Measurements from ENCODE around the gene FOXL1.

The FOXL1 gene

GRCh38 chr16:86598607-86599565 lies 20.5 kb downstream of the FOXL1 start:
- no peak overlapping the region for H3K56ac ChIP-seq (ENCODE audit: low read length)
- no peaks in the 10 kb centered on the region for H3K36me3 ChIP-seq (ENCODE audit: control insufficient read depth, insufficient read depth, low read length)
- H3K79me1 ChIP-seq (ENCODE audit: low read length): no peaks in the 10 kb centered on the region
- H2BK120ac ChIP-seq (ENCODE audit: low read depth, low read length): no peak overlapping the region
- no peaks in the 10 kb centered on the region for H3K79me2 ChIP-seq (ENCODE audit: control insufficient read depth, insufficient read depth, low read length)
- H3K18ac ChIP-seq (ENCODE audit: low read length): no peak overlapping the region
- H3K9ac ChIP-seq (ENCODE audit: low read length): no peak overlapping the region
- no CpG with 5 or more reads among the region's 22 CpGs for WGBS (ENCODE audit: extremely low coverage, insufficient coverage, low lambda C conversion rate)
- H3K23ac ChIP-seq (ENCODE audit: low read length): no peak overlapping the region
- no peaks in the 10 kb centered on the region for H3K4me1 ChIP-seq (ENCODE audit: control insufficient read depth, low read depth, low read length)
- DNase-seq: no peak
- no peak overlapping the region for H2BK5ac ChIP-seq (ENCODE audit: low read length)
- H3K4me3 ChIP-seq (ENCODE audit: low read length): no peak overlapping the region
- H3K4me2 ChIP-seq (ENCODE audit: low read length): no peak overlapping the region
- no peak overlapping the region for H2AK5ac ChIP-seq (ENCODE audit: low read length)
- no peak overlapping the region for H4K8ac ChIP-seq (ENCODE audit: low read depth, low read length)
- H3K4ac ChIP-seq (ENCODE audit: low read depth, low read length): no peak overlapping the region
- no peak overlapping the region for H4K5ac ChIP-seq (ENCODE audit: low read length)
- H3K27ac ChIP-seq (ENCODE audit: low read depth, low read length): no peak overlapping the region
- H2BK15ac ChIP-seq (replicated peaks; ENCODE audit: low read depth): no peak overlapping the region
- H3K27me3 ChIP-seq (ENCODE audit: insufficient read depth, low read length, poor library complexity): no peaks in the 10 kb centered on the region

DNA sequence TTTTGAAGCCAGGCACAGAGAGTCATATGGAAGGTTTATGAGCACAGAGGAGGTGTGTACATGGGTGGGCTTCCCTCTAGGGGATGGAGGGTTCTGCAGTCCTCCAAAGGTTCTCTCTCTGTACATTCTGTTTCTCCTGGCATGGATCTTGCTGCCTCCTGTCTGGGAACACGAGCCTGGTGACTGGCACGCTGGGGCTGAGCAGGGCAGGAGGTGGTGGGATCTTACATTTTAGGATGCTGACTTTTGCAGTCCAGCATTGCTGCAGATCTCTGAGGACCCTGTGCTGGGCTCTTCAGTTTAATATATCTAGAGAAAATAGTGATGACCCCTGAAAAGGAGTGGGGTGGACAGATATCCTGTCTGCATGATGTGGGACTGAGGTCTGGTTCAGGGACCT lies 23.0 kb downstream of the FOXL1 start:
- H3K23ac ChIP-seq (ENCODE audit: low read length): no peak overlapping the region
- no peak overlapping the region for H3K9ac ChIP-seq (ENCODE audit: low read length)
- H3K4me2 ChIP-seq (ENCODE audit: low read length): no peak overlapping the region
- H3K4ac ChIP-seq (ENCODE audit: low read depth, low read length): no peak overlapping the region
- H3K27ac ChIP-seq (ENCODE audit: low read depth, low read length): no peak overlapping the region
- no peak overlapping the region for H3K56ac ChIP-seq (ENCODE audit: low read length)
- DNase-seq: no peak
- no peaks in the 10 kb centered on the region for H3K4me1 ChIP-seq (ENCODE audit: control insufficient read depth, low read depth, low read length)
- H4K8ac ChIP-seq (ENCODE audit: low read depth, low read length): no peak overlapping the region
- H3K27me3 ChIP-seq (ENCODE audit: insufficient read depth, low read length, poor library complexity): no peaks in the 10 kb centered on the region
- no peaks in the 10 kb centered on the region for H3K79me2 ChIP-seq (ENCODE audit: control insufficient read depth, insufficient read depth, low read length)
- no peaks in the 10 kb centered on the region for H3K79me1 ChIP-seq (ENCODE audit: low read length)
- H3K4me3 ChIP-seq (ENCODE audit: low read length): no peak overlapping the region
- no peak overlapping the region for H2BK5ac ChIP-seq (ENCODE audit: low read length)
- WGBS (ENCODE audit: extremely low coverage, insufficient coverage, low lambda C conversion rate): no CpG with 5 or more reads among the region's 2 CpGs
- H3K18ac ChIP-seq (ENCODE audit: low read length): no peak overlapping the region
- no peak overlapping the region for H2BK120ac ChIP-seq (ENCODE audit: low read depth, low read length)
- H4K5ac ChIP-seq (ENCODE audit: low read length): no peak overlapping the region
- no peak overlapping the region for H2AK5ac ChIP-seq (ENCODE audit: low read length)
- H2BK15ac ChIP-seq (replicated peaks; ENCODE audit: low read depth): no peak overlapping the region
- no peaks in the 10 kb centered on the region for H3K36me3 ChIP-seq (ENCODE audit: control insufficient read depth, insufficient read depth, low read length)

GRCh38 chr16:86602521-86602920 lies 24.2 kb downstream of the FOXL1 start:
- no peaks in the 10 kb centered on the region for H3K79me2 ChIP-seq (ENCODE audit: control insufficient read depth, insufficient read depth, low read length)
- no peak overlapping the region for H3K56ac ChIP-seq (ENCODE audit: low read length)
- H2BK5ac ChIP-seq (ENCODE audit: low read length): no peak overlapping the region
- 100% methylated on average over 1 of the region's 4 CpGs for WGBS (ENCODE audit: extremely low coverage, insufficient coverage, low lambda C conversion rate)
- H4K8ac ChIP-seq (ENCODE audit: low read depth, low read length): no peak overlapping the region
- H3K79me1 ChIP-seq (ENCODE audit: low read length): no peaks in the 10 kb centered on the region
- no peaks in the 10 kb centered on the region for H3K27me3 ChIP-seq (ENCODE audit: insufficient read depth, low read length, poor library complexity)
- H3K4me1 ChIP-seq (ENCODE audit: control insufficient read depth, low read depth, low read length): no peaks in the 10 kb centered on the region
- no peak overlapping the region for H2BK120ac ChIP-seq (ENCODE audit: low read depth, low read length)
- H3K4me2 ChIP-seq (ENCODE audit: low read length): no peak overlapping the region
- no peak overlapping the region for H4K5ac ChIP-seq (ENCODE audit: low read length)
- H3K36me3 ChIP-seq (ENCODE audit: control insufficient read depth, insufficient read depth, low read length): no peaks in the 10 kb centered on the region
- no peak overlapping the region for H3K9ac ChIP-seq (ENCODE audit: low read length)
- H2BK15ac ChIP-seq (replicated peaks; ENCODE audit: low read depth): no peak overlapping the region
- no peak overlapping the region for H2AK5ac ChIP-seq (ENCODE audit: low read length)
- H3K23ac ChIP-seq (ENCODE audit: low read length): no peak overlapping the region
- H3K27ac ChIP-seq (ENCODE audit: low read depth, low read length): no peak overlapping the region
- H3K18ac ChIP-seq (ENCODE audit: low read length): no peak overlapping the region
- H3K4me3 ChIP-seq (ENCODE audit: low read length): no peak overlapping the region
- no peak overlapping the region for H3K4ac ChIP-seq (ENCODE audit: low read depth, low read length)
- peak; percentile 45 for DNase-seq

DNA sequence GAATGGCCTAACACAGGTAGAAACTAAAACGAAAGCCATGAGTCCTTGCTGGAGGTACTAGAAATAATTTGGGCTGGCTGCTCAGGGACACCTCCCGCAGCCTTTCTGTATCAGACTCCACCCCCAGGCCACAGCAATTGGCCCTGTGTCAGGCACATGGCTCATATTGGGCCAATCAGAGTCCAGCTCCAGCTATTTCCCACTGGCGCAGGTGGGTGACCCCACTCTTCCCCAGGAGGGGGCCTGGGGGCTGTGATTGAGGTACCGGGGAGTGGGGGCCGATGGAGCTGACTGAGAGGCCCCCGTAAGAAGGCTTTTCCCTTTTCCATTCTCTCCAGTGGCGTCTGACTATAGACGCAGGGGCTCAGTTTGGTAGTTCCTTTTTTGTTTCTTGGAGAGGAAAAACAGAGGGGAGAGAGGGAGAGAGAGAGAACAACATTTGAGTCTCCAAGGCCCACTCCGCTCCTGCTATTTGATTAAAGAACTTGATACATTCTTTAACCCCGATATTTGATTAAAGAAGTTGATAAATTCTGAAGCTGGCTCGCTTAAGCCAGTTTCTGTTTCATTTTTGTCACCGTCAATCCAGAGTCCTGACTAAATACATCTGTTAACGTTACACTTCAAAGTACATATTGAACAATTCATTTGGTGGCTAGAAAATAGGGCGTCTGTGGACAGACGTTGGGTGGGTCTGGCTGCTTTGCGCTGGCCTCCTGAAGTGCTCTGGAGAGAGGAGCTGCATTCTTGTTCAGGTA lies 26.3 kb downstream of the FOXL1 start:
- WGBS (ENCODE audit: extremely low coverage, insufficient coverage, low lambda C conversion rate): no CpG with 5 or more reads among the region's 16 CpGs

DNA sequence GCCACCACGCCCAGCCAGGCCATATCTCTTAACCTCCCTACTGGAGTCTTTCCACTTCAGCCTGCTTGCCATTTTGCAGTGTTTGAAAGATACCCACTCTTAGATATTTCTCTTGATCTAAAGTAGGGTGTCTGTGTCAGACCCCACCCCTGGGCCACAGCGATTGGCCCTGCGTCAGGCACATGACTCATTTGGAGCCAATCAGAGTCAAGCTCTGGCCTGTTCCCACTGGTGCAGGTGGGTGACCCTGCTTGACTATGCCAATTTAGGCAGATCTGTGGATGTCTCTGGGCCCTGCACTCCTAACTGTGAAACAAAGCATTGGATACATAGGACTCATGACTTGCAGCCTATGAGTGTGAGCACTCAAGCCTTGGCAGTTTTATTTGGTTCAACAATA lies 27.6 kb downstream of the FOXL1 start:
- H2BK5ac ChIP-seq (ENCODE audit: low read length): no peak overlapping the region
- H2BK15ac ChIP-seq (replicated peaks; ENCODE audit: low read depth): no peak overlapping the region
- H3K4me2 ChIP-seq (ENCODE audit: low read length): no peak overlapping the region
- H3K79me1 ChIP-seq (ENCODE audit: low read length): no peaks in the 10 kb centered on the region
- no peaks in the 10 kb centered on the region for H3K79me2 ChIP-seq (ENCODE audit: control insufficient read depth, insufficient read depth, low read length)
- no peak for DNase-seq
- H4K8ac ChIP-seq (ENCODE audit: low read depth, low read length): no peak overlapping the region
- H3K4me1 ChIP-seq (ENCODE audit: control insufficient read depth, low read depth, low read length): no peaks in the 10 kb centered on the region
- H3K9ac ChIP-seq (ENCODE audit: low read length): no peak overlapping the region
- H2BK120ac ChIP-seq (ENCODE audit: low read depth, low read length): no peak overlapping the region
- no peaks in the 10 kb centered on the region for H3K27me3 ChIP-seq (ENCODE audit: insufficient read depth, low read length, poor library complexity)
- no peak overlapping the region for H3K56ac ChIP-seq (ENCODE audit: low read length)
- H3K36me3 ChIP-seq (ENCODE audit: control insufficient read depth, insufficient read depth, low read length): no peaks in the 10 kb centered on the region
- no peak overlapping the region for H3K18ac ChIP-seq (ENCODE audit: low read length)
- no peak overlapping the region for H3K4ac ChIP-seq (ENCODE audit: low read depth, low read length)
- H4K5ac ChIP-seq (ENCODE audit: low read length): no peak overlapping the region
- no CpG with 5 or more reads among the region's 3 CpGs for WGBS (ENCODE audit: extremely low coverage, insufficient coverage, low lambda C conversion rate)
- no peak overlapping the region for H3K4me3 ChIP-seq (ENCODE audit: low read length)
- no peak overlapping the region for H3K27ac ChIP-seq (ENCODE audit: low read depth, low read length)
- H3K23ac ChIP-seq (ENCODE audit: low read length): no peak overlapping the region
- H2AK5ac ChIP-seq (ENCODE audit: low read length): no peak overlapping the region

More for the DNA sequence above, 26.3 kb downstream of the FOXL1 start:
- no peak overlapping the region for H3K4me3 ChIP-seq (ENCODE audit: low read length)
- H3K4me2 ChIP-seq (ENCODE audit: low read length): no peak overlapping the region
- no peak for DNase-seq
- H3K23ac ChIP-seq (ENCODE audit: low read length): no peak overlapping the region
- H2BK15ac ChIP-seq (replicated peaks; ENCODE audit: low read depth): no peak overlapping the region
- H3K36me3 ChIP-seq (ENCODE audit: control insufficient read depth, insufficient read depth, low read length): no peaks in the 10 kb centered on the region
- no peak overlapping the region for H4K5ac ChIP-seq (ENCODE audit: low read length)
- H2AK5ac ChIP-seq (ENCODE audit: low read length): no peak overlapping the region
- H2BK5ac ChIP-seq (ENCODE audit: low read length): no peak overlapping the region
- no peak overlapping the region for H2BK120ac ChIP-seq (ENCODE audit: low read depth, low read length)
- no peaks in the 10 kb centered on the region for H3K4me1 ChIP-seq (ENCODE audit: control insufficient read depth, low read depth, low read length)
- H3K79me1 ChIP-seq (ENCODE audit: low read length): no peaks in the 10 kb centered on the region
- no peak overlapping the region for H3K4ac ChIP-seq (ENCODE audit: low read depth, low read length)
- H3K79me2 ChIP-seq (ENCODE audit: control insufficient read depth, insufficient read depth, low read length): no peaks in the 10 kb centered on the region
- H3K9ac ChIP-seq (ENCODE audit: low read length): no peak overlapping the region
- H3K56ac ChIP-seq (ENCODE audit: low read length): no peak overlapping the region
- no peak overlapping the region for H3K18ac ChIP-seq (ENCODE audit: low read length)
- H3K27ac ChIP-seq (ENCODE audit: low read depth, low read length): peak overlapping the region; percentile 25
- H4K8ac ChIP-seq (ENCODE audit: low read depth, low read length): no peak overlapping the region
- H3K27me3 ChIP-seq (ENCODE audit: insufficient read depth, low read length, poor library complexity): no peaks in the 10 kb centered on the region

Data from mesendoderm (in vitro differentiated cells).